ENCODE results near the gene FARS2.
A peak's percentile ranks its signal among the peaks of the same experiment; 100 is the strongest.

FARS2 gene

DNA sequence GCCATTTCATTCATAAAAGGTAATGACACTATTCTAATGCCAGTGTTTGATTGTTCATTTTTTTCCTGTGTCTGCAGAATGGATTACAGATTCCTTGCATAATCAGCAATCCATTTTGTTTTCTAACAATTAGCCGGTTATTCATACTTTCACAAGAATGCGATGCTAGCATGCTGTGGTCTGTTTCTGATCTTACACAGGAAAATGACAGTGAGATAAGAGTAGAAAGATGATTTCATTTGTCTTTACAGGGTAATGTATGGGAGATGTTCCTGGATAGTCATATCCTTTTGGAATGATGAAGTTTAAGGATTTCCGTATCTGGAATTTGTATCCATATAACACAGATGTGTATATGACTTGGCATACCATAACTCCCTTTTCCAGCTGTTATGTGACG lies 207.3 kb downstream of the FARS2 start:
- peak; percentile 66 for DNase-seq (ENCODE audit: low read depth)

DNA sequence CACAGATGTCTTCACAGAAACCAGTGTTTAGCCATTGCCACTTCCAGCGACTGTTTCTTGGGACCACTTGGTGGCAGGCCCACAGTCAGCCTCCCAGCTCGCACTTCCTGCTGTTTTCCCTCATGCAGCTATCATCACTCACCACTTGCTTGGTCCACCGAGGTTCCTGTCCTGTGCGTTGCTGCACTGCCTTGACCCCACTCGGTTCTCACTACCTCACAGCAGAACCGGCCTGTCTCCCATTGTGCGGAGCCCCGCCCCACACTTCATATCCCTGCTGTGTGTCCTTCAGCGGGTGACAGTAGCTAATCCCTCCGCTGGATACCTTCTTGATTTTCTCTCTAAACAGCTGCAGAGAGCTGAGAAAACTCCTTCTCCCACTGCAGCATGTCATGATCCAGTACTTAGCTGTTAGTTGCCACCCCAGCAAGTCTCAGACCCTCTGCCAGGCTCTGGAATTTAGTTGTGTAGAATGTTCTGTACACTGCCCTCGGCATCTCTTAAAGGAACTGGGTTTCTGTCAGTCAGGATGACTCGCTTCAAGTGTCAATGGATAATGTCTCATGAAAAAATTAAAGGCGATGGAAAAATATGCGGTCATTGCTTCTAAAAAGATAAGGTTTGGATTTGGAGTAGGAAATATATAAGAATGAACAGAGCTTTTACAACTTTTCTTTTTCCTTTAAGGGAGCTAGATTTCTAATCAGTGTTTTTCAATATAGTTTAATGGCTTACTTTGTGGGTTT lies 208.0 kb downstream of the FARS2 start:
- peak; percentile 9 for DNase-seq (ENCODE audit: low read depth)

DNA sequence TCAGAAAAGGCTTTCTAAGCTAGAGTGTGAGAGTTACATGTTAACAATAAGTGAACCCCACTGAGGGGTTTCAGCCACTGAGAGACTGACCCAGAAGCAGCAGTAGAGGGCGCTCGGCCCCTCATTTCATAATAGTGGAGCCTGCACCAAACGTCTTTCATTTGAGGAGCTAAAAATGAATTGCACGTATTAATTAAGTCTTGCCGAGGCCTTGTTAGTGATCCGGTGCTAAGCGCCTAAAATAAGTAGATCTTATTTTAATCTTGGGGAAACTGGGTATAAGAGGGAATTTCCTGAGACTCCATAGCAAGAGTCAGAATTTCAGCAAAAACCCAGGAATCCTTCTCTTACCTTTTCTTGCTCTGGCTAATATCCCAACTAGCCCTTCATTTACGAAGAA lies 209.7 kb downstream of the FARS2 start:
- peak; percentile 53 for DNase-seq (ENCODE audit: low read depth)

DNA sequence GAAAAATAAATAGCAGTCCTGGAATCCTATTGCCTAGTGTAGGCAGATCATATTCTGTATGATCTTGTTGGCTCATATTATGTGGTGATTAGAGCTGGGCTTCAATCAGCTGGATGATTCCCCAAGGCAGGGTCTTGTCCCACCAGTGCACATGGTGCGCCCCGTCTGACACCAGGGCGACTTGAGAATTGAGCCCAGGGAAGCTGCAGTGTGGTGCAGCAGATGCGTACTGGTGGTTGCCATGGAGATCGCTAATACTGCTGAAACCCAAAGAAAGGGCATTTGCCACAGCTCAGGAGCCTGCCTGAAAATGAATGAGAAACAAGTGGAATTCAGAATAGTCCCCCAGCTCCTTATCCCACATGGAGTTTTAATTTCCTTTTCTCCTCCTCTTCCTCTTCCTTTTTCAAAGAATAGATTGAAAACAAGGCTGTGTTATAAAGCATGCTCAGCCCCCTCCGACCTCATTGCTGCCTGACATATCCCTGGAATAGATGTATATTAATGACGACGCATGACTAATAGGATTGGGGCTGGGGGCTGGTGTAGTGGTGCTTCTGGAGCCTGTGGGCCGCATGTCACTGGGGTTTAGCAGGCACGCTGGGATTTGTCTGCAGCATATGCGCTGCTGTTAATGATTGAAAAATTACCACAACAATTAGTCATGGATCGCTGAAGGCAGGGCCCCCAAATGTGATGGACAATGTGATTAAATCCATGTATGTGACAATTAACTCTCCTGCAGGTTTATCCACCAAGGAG lies 210.5 kb downstream of the FARS2 start:
- no peak for DNase-seq (ENCODE audit: low read depth)

DNA sequence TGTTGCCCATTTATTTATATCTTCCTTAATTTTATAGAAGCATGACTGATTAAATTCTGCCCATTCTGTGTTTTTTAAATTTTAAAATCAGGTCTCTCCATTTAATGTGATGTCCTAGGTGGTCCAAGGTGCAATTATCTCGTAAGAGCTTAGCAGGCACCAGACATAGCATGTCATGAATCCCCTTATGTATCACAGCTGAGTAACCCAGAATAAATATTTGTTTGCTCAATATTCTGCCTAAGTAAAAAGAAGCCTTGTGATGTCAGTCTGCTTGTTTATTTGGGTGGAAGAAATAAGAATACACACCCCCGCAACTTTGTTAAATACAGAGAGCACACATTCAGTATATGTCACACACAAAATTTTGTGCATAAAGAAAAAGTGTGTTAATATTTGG lies 211.3 kb downstream of the FARS2 start:
- no peak for DNase-seq (ENCODE audit: low read depth)

DNA sequence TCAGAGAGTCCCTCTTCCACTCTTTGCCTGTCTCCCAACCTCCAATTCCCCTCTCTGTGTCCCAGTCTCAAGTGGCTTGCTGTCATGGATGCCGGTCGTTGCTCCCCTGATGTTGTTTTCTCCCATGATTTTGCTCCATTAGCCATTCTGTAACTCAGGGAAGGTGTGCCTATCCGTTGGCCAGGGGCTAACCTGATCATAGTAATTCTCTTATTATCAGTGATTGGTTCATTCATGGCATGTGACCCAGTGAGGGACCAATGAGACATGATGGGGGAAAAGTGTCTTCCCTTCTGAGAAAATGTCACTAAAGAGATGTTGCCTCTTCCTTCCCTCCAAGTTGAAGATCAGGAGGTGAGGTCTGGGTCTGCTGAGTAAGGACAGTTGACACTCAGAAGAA lies 214.5 kb downstream of the FARS2 start:
- no peak for DNase-seq (ENCODE audit: low read depth)

DNA sequence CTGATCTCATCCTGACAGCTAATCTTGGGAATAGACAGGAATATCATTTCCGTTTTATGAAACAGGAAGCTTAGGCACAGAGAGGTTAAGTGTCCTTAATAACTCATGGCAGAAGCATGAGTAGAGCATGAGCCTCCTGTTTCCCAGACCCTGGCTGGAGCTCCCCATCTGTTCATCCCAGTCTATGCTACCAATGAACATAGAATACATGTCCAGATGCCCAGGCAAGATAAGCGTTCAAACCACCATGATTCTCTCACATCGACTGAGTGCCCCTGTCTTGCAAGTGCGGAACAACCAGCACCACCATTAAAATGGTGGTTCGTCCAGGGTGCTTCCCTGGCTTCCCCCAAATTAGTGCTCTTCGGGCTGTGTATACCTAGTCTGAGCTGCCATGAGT lies 217.1 kb downstream of the FARS2 start:
- no peak for DNase-seq (ENCODE audit: low read depth)

DNA sequence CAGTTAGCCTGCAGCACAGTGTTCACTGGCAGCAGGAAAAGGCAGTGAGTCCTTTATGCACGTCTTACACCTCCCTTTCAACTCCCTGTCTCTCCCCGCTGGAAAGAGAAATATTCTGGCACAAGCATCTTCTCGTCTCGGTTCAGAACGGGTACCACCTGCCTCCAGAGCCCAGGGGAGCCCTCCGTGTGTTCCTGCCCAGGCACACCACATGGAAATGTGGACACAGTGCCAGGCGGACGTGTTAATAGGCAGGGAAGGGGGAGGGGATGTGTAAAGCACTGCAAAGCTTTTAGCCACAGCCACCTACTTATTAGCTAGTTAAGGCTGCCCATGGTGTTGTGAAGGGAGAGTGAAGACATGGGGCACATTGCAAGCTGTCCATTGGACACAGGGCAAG lies 219.7 kb downstream of the FARS2 start:
- no peak for DNase-seq (ENCODE audit: low read depth)

DNA sequence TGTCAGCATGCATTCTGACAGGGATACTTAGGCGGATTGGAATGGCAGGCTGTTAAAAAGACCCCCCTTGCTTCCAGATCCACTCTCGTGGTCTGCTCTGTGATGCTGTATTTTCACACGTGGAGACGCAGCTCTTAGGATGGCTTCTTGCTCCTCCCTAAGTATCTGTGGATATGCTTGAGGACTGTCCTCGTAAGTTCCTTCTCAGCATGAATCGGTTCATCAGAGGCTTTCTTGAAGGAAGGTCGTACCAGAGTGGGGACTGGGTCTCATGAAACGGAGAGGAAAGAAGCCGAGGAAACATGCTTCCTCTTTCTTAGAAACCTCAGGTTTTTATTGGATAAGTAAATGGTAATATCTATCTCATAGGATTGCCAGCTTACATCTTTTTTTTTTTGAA lies 220.4 kb downstream of the FARS2 start:
- DNase-seq (ENCODE audit: low read depth), result no peak

DNA sequence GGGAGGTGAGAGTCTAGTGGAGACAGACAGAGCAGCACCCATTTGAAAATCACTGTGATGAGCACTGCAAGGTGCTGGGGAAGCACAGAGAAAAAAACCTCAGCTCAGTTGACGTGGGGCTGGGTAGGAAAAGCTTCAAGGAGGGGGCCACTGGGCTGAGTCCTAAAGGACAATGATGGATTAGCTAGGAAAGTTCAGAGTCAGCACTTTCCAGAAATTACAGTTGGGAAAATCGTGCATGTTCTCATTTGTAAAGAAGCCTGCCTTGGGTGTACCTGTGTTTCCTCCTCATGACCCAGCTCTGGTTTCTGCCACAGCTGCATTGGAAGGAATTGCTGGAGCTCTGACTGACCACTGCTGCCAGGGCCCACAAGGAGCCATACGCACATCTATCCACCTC lies 221.3 kb downstream of the FARS2 start:
- no peak for DNase-seq (ENCODE audit: low read depth)

DNA sequence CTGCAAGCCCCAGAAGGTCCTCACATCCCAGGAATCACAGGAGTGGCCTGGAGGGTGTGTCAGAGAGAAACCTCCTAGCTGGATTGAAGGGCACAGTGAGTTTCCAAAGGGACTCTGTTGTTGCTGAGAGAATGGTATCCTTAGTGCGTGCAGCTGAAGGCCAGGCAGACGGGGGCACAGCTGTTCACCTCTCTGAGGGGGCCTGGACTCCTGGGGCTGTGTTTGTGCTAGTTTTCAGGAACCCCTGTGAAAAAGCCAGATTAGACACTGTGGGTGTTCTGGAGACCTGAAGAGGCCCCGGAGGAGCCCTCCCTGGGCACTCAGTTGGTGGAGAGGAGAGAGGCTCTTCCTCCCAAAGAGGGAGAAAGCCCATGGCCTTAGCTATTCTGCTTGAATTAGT lies 223.4 kb downstream of the FARS2 start:
- DNase-seq (ENCODE audit: low read depth), result no peak

DNA sequence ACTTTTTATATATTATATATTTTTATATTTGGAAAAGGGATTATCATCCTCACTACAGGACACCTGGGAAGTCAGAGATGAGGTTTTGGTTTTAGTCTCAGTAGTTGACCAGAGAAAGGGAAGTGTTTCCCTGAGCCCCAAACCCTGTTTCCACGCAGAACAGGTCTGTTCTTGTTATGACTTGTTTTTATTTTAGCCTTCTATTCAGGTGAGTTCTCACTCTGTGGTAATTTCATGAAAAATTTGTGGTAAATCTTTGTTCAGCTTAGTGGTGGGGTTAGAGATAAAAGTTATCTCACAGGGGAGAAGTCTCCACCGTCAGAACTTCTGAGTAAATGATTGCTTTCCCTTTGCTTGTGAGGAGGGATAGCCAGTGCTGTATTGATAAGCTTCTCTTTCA lies 224.9 kb downstream of the FARS2 start:
- DNase-seq (ENCODE audit: low read depth), result no peak

DNA sequence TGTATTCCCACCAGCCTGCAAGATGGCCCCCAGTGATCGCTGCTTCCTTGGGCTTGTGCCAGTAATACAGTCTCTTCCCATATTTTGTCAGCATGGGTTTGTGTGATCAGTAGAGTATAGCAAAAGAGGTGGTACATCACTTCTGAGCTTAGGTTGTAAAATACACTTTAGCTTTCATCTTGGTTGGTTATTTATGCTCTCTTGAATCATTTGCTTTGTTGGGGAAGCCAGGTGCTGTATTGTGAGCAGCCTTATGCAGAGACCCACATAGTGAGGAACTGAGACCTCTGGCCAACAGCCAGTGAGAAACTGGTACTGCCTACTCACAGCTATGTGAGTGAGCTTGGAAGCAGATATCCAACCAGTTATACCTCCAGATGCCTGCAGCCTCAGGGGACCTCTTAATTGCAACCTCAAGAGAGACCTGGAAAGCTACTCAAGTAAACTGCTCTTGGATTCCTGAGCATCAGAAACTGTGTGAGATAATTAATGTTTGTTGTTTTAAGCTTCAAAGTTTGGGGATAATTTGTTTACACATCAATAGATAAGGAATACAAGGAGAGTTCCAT lies 229.3 kb downstream of the FARS2 start:
- no peak for DNase-seq (ENCODE audit: low read depth)

DNA sequence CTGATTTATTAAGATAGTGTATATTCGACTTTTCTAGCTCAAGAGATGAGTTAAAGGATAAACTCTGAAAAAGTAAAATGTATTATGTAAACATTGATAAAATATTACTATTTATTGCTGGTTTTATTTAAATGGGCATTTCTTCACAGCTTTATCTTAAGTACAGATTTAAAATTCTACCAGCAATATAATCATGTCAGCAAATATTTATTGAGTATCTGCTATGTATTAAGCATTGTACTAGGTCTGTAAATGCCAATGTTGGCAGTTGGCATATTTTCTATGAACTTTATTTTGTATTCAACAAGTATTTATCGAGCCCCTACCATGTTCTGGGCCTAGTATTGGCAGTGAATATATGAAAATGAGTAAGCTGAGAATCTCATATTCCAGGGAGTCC lies 231.0 kb downstream of the FARS2 start:
- DNase-seq (ENCODE audit: low read depth), result no peak

DNA sequence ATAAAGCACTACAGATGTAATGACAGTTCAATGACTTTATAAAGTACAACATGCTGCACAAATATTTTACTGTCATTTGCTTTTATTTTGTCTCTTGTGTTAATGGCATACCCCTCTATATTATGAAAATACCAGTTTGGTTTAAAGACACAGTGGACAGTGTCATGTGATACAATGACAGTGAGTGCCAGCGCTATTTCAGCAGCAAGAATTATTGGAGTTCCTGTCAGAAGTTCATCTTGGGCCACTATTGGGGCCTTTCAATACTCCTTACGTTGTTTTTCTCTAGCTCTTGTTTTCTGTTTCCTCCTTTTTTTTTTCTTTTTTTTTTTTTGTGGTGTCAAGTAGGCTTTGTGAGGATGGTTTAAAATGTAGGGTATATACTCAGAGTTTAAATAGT lies 232.5 kb downstream of the FARS2 start:
- DNase-seq (ENCODE audit: low read depth), result no peak

DNA sequence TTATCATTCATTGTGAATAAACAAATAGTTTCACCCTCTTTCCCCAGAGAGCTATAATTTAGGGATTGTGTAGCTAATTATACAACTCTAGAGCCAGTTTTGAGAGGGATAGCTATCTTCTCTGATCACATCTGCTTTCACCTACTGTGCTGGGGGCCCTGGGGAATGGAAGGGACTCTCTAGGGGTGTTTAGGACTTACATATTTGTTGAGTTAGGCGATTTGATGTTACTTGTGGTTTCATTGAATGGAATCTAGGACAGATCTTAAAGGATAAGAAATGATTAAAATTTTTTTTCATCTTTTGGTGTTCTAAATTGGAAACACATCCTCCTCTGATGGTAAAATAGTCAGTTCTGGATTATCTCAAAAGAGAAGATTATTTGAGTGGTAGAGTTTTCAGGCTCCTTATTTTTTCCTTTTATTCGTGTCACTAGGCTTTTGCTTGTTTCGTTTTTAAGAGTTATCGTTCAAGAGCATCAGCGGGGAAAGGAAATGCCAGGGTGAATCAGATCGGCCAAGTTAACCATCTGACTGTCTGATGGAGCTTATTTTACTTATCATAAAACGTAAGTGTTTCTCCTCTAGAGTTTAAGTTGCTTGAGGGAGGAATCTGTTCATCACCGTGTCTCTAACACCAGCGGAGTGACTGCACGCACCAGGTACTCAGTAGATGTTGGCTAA lies 236.7 kb downstream of the FARS2 start:
- peak; percentile 84 for DNase-seq (ENCODE audit: low read depth)

DNA sequence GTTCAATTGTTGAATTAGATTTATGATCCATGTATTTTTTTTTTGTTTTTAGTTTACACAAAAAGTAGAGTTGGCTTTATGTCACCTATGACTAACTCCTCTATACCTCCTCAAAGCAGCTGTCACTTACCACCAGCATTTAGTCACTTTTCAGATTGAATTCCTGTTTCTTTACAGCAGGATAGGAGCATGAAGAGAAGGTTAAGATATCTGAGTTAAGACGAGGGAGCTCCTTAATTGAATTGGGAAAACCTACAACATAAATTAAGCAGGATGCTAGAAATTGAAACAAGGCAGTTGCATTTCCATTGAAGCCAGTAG lies 237.2 kb downstream of the FARS2 start:
- no peak for DNase-seq (ENCODE audit: low read depth)

DNA sequence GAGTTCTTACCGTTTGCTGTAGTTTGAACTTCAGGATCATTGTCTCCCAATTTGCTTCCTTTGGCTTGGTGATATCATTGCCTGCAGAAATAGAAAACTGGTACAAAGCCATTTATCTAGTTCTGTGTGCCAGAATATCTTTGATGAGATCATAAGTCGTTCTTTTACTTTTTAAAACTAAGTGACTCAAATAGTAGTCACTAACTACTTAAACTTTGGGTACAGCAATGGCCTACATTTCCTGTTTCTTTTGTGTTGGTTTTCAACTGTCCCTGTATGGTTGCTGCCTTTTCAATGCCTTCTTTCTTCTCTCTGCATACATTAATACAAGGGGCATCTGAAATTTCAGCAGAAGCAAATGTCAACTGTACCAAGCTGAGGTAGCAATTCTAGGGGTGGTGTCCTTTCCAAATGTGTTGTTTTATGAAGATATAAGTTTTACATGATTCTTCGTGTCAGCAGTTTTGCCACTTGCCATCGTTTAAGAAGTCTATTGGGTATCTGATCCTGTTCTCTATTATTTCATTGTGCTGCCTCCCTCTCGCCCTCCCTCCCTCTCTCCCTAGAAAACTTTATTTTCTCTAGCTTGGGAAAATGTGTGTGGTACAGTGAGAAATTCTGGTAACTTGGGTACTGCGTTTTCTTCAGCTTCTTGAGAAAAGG lies 238.5 kb downstream of the FARS2 start:
- DNase-seq (ENCODE audit: low read depth), result peak; percentile 13

DNA sequence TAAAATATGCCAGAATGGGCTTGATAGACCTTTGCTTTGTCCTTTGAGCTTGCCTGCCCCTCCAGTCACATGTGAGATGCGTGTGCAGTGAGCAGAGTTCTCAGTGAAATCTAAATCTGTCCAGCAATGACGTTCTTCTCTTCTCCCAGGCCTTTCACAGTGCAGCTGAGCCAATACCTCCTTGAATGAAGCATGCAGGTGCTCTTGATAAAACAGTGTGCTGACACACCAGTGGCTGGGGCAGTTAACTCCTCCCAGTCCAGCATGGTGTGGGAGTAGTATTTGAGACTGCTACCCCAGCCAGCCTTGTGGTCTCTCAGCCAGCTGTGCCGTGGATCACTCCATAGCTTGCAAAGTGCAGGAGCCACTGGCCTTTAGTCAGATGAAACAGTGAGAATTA lies 240.5 kb downstream of the FARS2 start:
- DNase-seq (ENCODE audit: low read depth), result no peak

DNA sequence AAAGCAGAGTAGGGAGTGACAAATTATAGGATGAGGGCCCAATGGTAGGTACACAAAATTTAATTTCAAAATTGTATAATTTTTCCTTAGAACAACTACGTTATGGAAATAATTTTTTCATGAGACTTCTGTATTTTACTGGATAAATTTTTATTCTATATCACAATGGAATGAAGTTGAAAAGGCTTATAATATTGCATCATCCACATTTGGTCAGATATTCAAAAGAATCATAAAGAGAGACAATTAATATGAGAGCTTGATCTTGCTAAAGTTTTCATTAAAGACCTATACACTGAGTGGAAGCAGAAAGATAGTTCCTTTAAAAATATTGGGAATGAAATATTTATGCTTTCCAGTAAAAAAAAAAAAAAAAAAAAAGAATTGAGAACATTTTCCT lies 242.8 kb downstream of the FARS2 start:
- no peak for DNase-seq (ENCODE audit: low read depth)

DNA sequence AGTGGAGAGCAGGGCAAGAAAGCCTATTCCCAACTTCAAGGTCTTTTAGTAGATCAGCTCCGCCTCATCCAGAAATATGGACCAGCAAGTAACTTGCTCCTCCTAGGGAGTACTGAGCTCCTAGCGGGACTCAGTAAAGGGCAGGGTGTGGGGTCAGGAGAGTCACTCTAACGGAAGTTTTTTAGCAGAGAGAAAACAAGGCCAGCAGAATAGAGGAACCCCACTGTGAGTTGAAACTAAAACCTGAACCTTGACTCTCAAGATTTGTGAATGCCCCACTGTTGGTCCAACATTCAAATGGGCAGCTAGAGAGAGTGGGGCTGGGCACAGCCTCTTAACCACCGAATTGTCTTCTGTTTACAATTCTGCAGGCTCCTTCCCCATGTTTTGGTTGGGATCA lies 244.8 kb downstream of the FARS2 start:
- no peak for DNase-seq (ENCODE audit: low read depth)

DNA sequence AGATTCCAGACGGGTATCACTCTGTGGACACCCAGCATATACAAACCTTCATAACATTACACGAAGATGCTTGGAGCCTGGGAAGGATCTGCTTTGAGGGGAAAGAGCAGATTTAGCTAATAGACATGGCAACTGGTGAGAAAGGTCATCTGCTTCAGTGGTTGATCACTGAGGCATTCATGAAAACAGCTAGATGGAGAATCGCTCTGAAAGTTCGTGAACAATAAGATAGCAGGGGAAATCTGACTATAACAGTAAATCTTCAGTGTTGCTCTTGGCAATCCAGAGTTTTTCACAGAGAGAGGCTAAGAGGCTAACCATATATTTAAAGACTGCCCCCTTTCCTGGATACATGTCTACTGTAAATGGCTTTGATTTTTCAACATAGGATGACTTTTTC lies 245.3 kb downstream of the FARS2 start:
- no peak for DNase-seq (ENCODE audit: low read depth)

Measured in amniotic epithelial cell (primary cell).